ENCODE results near the gene BMP8B. TPM values are rescaled to one million over a fixed set of nuclear protein-coding genes. Genes with fewer than 3 reads are reported as not detected.

BMP8B gene
- total and polyA plus RNA-seq, 2 experiments from 2014 or later = 3.1 to 7.6 TPM

DNA sequence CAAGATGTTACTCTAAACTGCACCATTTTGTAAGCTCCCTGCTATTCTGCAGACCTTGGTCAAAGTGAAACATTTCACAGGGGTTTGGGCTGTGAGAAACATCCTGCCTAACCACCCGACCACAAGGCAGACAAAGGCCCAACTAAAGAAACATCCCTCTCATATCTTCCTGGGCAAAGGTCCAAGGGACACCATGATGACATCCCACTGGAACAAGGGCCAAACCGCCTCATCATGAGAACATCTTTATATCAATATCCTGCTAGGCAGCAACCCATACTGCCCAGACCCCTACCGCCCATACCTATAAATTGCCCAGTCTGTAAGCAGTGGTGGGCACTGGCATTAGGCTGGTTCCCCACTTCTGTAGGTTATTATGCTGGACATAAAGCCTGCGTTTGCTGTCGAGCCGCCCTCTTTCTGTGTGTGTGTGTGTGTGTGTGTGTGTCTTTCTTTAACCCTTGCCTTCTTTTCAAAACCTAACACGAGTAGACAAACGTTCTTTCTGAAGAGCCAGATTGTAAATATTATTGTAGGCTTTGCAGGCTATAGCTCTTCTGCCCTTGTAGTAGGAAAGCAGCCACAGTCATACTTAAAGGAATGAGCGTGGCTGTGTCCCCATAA, 51.0 kb downstream of the BMP8B start:
- no peak overlapping the region for H2AFZ ChIP-seq
- no peaks in the 10 kb centered on the region for H4K20me1 ChIP-seq (ENCODE audit: insufficient read depth, poor library complexity, severe bottlenecking)
- H3K4me1 ChIP-seq (ENCODE audit: insufficient read depth) = peaks cover 10% of the 10 kb centered on the region
- 90% methylated on average over 9 of the region's 9 CpGs for whole genome bisulfite sequencing (ENCODE audit: low lambda C conversion rate, missing lambda C conversion rate)
- no peak overlapping the region for H3K4me2 ChIP-seq
- H3K9me3 ChIP-seq (ENCODE audit: low read depth) = no peaks in the 10 kb centered on the region
- no peak overlapping the region for H3K27ac ChIP-seq
- DNase-seq (ENCODE audit: low spot score) = no peak
- peaks cover 20% of the 10 kb centered on the region for H3K27me3 ChIP-seq
- H3K4me3 ChIP-seq = no peak overlapping the region
- no peak for TF ChIP-seq EZH2phosphoT487 (IDR thresholded peaks at IDR 0.05; ENCODE audit: low read depth, severe bottlenecking, unreplicated experiment)
- no peak for TF ChIP-seq EZH2 (IDR thresholded peaks at IDR 0.05; ENCODE audit: borderline replicate concordance)
- TF ChIP-seq, protein P1, sequence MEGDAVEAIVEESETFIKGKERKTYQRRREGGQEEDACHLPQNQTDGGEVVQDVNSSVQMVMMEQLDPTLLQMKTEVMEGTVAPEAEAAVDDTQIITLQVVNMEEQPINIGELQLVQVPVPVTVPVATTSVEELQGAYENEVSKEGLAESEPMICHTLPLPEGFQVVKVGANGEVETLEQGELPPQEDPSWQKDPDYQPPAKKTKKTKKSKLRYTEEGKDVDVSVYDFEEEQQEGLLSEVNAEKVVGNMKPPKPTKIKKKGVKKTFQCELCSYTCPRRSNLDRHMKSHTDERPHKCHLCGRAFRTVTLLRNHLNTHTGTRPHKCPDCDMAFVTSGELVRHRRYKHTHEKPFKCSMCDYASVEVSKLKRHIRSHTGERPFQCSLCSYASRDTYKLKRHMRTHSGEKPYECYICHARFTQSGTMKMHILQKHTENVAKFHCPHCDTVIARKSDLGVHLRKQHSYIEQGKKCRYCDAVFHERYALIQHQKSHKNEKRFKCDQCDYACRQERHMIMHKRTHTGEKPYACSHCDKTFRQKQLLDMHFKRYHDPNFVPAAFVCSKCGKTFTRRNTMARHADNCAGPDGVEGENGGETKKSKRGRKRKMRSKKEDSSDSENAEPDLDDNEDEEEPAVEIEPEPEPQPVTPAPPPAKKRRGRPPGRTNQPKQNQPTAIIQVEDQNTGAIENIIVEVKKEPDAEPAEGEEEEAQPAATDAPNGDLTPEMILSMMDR (IDR thresholded peaks at IDR 0.05; ENCODE audit: poor library complexity) = no peak
- no peaks in the 10 kb centered on the region for H3K36me3 ChIP-seq (replicated peaks; ENCODE audit: insufficient read depth, low read depth)
- H3K79me2 ChIP-seq = peaks cover 16% of the 10 kb centered on the region
- no peaks in the 10 kb centered on the region for H3K9me2 ChIP-seq (replicated peaks; ENCODE audit: insufficient read depth)

DNA sequence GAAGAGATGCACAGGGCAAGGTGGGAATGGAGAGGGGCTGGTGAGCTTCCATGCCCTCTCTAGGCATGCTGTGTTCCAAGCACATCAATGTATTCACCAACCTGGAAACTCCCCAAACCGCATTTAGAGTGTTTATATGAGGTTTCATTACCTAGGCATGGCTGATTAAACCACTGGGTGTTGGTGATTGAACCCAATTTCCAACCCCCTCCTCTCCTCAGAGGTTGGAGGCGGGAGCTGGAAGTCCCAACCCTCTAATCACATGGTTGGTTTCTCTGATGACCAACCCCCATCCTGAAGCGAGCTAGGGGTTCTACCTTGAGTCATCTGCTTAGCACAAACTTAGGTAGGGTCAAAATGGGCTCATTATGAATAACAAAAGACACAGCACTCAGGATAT, 52.9 kb downstream of the BMP8B start:
- no peak overlapping the region for H3K4me3 ChIP-seq
- no peak for DNase-seq (ENCODE audit: low spot score)
- no peak for TF ChIP-seq EZH2 (IDR thresholded peaks at IDR 0.05; ENCODE audit: borderline replicate concordance)
- H3K27ac ChIP-seq = no peak overlapping the region
- peaks cover 14% of the 10 kb centered on the region for H3K79me2 ChIP-seq
- H2AFZ ChIP-seq = no peak overlapping the region
- no peaks in the 10 kb centered on the region for H4K20me1 ChIP-seq (ENCODE audit: insufficient read depth, poor library complexity, severe bottlenecking)
- H3K36me3 ChIP-seq (replicated peaks; ENCODE audit: insufficient read depth, low read depth) = no peaks in the 10 kb centered on the region
- no peak overlapping the region for H3K4me2 ChIP-seq
- no peaks in the 10 kb centered on the region for H3K9me3 ChIP-seq (ENCODE audit: low read depth)
- H3K9me2 ChIP-seq (replicated peaks; ENCODE audit: insufficient read depth) = no peaks in the 10 kb centered on the region
- peaks cover 31% of the 10 kb centered on the region for H3K27me3 ChIP-seq
- H3K4me1 ChIP-seq (ENCODE audit: insufficient read depth) = peaks cover 10% of the 10 kb centered on the region
- WGBS (ENCODE audit: low lambda C conversion rate, missing lambda C conversion rate) = 69% methylated on average over 3 of the region's 3 CpGs

DNA sequence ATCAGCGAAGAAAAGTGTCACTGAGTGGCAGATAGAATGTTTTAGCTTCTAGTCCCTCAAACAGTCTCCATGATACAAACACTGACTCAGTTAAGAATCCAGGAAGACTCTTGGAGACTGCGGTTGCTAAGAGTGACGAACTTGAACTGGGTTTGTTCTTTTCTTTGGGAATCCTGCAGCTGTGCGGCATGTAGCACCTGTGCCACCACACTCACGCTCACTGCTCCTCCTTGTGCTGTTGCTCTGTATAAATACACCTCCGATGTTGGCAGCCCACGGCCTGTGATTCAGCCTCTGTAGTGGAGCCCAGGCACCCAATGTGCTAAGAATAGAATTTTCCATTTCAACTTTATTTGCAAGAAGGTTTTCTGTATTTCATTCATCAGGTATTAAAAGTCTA, 55.5 kb downstream of the BMP8B start:
- DNase-seq (ENCODE audit: low spot score) = no peak
- H3K4me2 ChIP-seq = no peak overlapping the region
- no peak for TF ChIP-seq EZH2 (IDR thresholded peaks at IDR 0.05; ENCODE audit: borderline replicate concordance)
- TF ChIP-seq, protein P1 (IDR thresholded peaks at IDR 0.05; ENCODE audit: poor library complexity) = no peak
- no peak for TF ChIP-seq EZH2phosphoT487 (IDR thresholded peaks at IDR 0.05; ENCODE audit: low read depth, severe bottlenecking, unreplicated experiment)

DNA sequence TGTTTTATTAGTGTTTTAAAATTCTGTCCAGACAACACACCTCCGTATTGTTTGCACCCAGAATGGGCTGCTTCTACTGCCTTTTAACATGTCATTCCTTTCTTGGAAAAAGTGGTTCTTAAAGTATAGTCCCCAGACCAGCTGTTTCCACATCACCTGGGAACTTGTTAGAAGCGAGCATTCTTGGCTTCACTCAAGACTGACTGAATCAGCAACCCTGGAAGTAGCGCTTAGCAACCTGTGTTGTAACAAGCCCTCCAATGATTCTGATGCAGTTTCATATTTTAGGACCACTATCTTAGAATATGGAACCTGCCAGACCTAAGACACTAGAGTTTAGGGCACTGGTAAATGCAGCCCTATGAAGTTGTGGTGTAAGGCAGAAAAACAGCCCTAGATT, 55.9 kb downstream of the BMP8B start:
- no peak for TF ChIP-seq EZH2 (IDR thresholded peaks at IDR 0.05; ENCODE audit: borderline replicate concordance)
- no peak for TF ChIP-seq EZH2phosphoT487 (IDR thresholded peaks at IDR 0.05; ENCODE audit: low read depth, severe bottlenecking, unreplicated experiment)
- TF ChIP-seq, protein P1 (IDR thresholded peaks at IDR 0.05; ENCODE audit: poor library complexity) = no peak
- peaks cover 61% of the 10 kb centered on the region for H3K27me3 ChIP-seq

More for the DNA sequence above, 55.5 kb downstream of the BMP8B start:
- H3K79me2 ChIP-seq = no peaks in the 10 kb centered on the region
- no peaks in the 10 kb centered on the region for H3K9me2 ChIP-seq (replicated peaks; ENCODE audit: insufficient read depth)
- H3K4me3 ChIP-seq = no peak overlapping the region
- H4K20me1 ChIP-seq (ENCODE audit: insufficient read depth, poor library complexity, severe bottlenecking) = no peaks in the 10 kb centered on the region
- peaks cover 57% of the 10 kb centered on the region for H3K27me3 ChIP-seq
- no peaks in the 10 kb centered on the region for H3K4me1 ChIP-seq (ENCODE audit: insufficient read depth)
- H3K9me3 ChIP-seq (ENCODE audit: low read depth) = no peaks in the 10 kb centered on the region
- no peaks in the 10 kb centered on the region for H3K36me3 ChIP-seq (replicated peaks; ENCODE audit: insufficient read depth, low read depth)
- H3K27ac ChIP-seq = no peak overlapping the region
- 78% methylated on average over 7 of the region's 7 CpGs for WGBS (ENCODE audit: low lambda C conversion rate, missing lambda C conversion rate)
- H2AFZ ChIP-seq = no peak overlapping the region

More for the DNA sequence above, 55.9 kb downstream of the BMP8B start:
- Histone ChIP-seq H3K4me2 (no peak overlapping the region), H3K79me2 (no peaks in the 10 kb centered on the region), H3K9me3 (ENCODE audit: low read depth) (no peaks in the 10 kb centered on the region), H2AFZ (no peak overlapping the region), H3K36me3 (replicated peaks; ENCODE audit: insufficient read depth, low read depth) (no peaks in the 10 kb centered on the region), H3K4me3 (no peak overlapping the region), H3K4me1 (ENCODE audit: insufficient read depth) (no peaks in the 10 kb centered on the region), H3K9me2 (replicated peaks; ENCODE audit: insufficient read depth) (no peaks in the 10 kb centered on the region), H3K27ac (no peak overlapping the region), H4K20me1 (ENCODE audit: insufficient read depth, poor library complexity, severe bottlenecking) (no peaks in the 10 kb centered on the region)
- 67% methylated on average over 3 of the region's 3 CpGs for WGBS (ENCODE audit: low lambda C conversion rate, missing lambda C conversion rate)
- DNase-seq (ENCODE audit: low spot score) = no peak

Data from hepatocyte (in vitro differentiated cells).